Measurements from ENCODE around the gene ANKRD39.

ANKRD39 gene

DNA sequence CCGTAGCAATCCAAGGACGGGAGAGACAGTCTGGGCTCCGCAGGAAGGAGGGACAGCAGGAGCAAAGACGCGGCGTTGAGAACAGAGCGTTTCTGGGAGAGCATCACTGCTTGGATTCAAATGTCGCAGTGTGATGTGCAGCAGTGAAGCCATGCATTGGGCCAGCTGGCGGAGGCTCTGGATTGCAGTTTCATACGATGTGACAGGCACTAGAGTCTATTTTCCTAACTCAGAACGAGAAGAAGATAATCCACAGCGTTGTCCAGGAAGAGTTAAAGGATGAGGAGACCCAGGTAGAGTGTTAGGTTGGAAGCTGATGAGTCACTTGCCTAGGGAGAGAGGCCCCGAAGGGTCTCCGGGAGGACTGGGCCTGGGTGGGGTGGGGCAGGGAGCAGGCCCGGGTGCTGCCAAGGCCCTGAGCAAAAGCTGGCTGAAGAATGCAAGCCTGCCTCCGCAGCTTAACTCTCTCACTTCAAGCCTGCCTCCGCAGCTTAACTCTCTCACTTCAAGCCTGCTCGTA, 29.7 kb upstream of the ANKRD39 start:
- no peak for DNase-seq (ENCODE audit: low read depth)

DNA sequence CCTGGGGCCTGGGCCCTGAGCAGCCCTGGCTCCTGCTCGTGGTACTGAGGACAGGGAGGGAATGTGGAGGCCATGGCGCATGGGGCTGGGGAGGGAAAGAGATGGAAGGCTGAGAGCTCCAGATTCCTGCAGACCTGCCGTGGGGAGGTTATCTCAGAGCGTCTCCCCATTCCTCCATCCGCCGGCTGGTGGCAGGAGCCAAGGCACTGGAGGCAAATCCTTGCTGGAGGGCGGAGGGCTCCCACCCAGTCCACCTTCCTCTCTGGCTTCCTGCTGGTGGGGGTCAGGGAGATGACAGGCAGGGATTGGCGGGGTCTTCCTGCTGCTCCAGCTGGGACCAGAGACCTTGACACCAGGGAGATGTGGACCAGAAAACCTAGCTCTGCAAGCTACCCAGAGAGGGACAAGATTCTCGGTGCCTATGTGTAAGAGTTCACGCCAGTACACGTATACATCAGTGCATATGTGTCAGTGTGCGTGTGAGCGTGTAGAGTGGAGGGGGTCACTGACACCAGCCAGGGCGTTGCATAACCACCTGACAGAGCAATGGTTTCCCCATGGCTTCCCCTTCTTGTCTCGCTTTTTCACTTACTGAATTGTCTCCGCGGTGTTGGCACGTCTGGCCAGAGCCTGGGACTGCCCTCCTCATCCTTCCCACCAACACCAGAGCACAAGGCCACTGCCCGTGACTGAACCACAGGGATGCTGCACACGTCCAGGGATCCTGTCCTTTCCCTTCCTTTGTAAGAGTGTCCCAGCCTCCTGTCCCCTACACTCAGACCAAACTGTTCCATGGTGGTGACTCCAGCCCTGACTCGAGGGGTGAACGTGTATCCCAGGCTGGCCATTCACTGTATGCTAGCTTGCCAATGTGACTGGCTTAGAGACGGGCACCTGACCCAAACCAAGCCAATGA, 27.9 kb upstream of the ANKRD39 start:
- no peak for DNase-seq (ENCODE audit: low read depth)

DNA sequence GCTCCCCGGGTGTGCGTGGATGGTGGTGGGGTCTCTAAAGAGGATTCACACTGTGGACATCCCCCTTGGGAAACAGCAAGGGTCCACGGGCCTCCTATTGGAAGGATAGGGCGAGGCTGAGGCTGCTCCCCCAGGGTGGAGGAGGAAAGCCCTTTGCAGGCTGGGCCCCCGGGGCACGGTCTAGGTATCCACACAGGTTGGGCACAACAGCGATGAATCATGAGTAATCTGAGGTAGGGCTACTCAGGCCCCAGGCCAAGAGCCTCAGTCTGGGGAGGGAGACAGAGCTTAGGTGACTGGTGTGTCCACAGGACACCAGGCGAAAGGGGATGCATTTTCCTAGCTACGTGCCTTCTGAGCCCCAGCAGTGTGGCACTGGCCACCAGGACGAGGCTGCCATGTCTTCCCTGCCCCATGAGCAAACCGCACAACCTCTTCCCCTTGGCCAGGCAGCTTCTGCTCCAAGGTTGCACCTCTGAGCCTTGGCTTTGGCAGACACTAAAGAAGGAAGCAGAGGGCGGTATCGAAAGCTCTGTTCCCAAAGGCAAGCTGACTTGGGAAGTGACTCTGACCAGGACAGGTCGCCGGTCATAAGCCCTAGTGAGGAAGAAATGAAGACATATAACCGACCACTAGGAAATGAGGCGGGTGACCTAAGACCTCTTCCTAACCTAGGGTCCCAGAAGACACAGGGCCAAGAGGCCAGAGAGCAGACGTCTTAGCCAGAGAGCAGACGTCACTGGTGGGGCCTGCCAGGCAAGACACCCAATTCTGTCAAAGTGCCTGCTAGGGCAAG, 26.7 kb upstream of the ANKRD39 start:
- DNase-seq (ENCODE audit: low read depth) = no peak

DNA sequence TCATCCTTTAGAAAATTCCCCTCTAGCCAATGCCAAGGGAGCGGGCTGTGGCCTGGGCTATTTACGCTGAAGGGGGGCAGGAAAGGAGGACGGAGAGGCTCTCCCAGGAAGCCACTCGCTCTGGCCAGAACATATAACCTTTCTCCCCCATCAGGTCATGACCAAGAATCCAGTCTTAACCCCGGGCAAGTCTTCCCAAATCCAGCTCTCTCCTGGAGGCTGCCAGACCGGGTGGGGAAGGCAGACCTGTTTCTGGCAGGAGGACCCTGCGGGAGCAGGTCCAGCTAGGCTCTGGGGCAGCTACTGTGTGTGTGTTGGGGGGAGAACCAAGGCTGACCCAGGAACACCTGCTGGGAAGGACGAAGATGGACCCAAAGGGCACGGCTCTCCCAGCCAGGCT, 25.5 kb upstream of the ANKRD39 start:
- DNase-seq (ENCODE audit: low read depth) = no peak

DNA sequence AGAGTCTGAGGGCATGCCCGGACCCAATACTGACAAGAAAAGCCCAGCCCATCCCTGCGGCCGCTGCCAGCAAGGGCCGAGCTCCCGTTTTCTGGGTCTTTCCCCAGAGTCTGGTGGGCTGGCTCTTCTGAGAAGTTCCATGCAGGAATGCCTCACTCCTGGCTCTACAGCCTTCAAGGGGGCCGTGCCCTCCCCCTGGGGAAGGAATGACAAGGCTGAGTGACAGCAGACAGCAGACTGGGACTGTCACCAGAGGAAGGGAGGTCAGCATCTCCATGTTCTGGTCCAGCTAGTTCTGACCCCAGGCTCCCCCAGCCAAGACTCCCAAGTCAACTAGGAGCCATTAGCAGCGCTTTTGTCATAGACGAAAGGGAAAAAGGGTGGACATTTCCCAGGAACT, 25.1 kb upstream of the ANKRD39 start:
- DNase-seq (ENCODE audit: low read depth) = no peak

DNA sequence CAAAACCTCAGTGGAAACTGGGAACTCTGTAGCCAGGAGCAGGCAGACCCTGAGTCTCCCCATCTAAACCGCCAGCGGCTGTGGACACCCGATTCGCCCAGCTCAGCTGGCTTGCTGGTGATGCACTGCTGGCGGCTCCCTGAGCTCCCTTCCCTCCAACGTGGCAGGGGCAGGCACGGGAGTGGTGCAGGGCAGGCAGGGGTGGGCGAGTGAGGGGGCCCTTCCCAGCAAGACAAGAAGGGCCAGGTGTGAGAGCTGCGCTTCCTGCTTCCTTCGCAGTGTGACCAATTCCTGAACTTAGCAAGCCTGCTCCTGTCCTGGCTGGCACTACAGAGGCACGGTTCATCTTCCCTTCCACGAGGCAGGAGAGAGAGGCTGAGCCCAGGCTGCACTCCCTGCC, 24.4 kb upstream of the ANKRD39 start:
- DNase-seq (ENCODE audit: low read depth) = no peak

DNA sequence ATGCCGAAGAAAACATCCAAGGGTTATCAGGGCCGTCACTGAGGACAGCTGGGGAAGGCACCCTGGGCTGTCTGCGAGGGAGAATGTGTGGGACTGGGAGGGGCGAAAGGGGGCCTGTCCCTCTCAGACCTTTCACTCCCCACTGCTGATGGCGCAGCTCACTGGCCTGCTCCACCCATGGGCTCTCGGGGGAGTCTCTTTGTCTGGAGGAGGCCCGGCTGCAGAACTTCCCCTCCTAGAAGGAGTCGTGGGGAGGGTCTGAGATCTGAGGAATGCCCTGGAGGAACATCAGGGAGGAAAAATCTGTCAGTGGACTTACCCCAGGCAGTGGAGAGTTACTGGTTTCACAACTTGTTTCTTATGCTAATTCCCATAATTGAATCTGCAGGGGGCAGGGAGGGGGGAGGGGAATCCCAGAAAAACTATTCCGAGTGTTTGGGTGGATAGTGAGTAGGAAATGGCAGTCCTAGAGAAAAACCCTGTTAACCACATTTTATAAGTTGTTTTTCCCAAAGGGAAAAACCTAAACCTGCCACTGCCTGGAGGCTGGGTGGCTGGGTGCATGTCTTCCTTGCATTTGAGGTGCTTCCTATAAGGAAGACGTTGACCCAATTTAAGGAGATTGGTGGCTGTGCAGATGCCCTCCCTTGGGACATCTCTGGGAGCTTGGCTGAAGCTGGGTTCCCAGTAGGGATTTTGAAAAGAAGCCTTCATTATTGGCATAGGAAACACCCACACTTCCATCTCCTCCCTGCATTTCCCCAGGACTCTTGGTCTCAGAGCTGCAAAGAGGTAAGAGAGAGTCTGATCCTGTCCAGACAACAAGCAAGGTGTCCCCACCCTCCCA, 23.8 kb upstream of the ANKRD39 start:
- DNase-seq (ENCODE audit: low read depth) = no peak

DNA sequence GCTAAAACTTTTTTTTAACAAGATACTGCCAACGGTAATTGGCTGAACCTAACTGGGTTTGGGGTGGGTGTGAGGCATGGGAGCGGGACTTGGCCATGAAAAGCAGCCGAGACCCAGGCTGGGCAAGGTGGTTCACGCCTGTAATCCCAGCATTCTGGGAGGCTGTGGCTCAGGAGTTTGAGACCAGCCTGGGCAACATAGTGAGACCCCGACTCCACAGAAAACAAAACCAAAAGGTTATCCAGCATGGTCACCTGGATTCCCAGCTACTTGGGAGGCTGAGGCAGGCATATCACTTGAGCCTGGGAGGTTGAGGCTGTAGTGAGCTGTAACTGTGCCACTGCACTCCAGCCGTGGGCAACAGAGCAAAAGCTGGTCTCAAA, 23.1 kb upstream of the ANKRD39 start:
- DNase-seq (ENCODE audit: low read depth) = no peak

DNA sequence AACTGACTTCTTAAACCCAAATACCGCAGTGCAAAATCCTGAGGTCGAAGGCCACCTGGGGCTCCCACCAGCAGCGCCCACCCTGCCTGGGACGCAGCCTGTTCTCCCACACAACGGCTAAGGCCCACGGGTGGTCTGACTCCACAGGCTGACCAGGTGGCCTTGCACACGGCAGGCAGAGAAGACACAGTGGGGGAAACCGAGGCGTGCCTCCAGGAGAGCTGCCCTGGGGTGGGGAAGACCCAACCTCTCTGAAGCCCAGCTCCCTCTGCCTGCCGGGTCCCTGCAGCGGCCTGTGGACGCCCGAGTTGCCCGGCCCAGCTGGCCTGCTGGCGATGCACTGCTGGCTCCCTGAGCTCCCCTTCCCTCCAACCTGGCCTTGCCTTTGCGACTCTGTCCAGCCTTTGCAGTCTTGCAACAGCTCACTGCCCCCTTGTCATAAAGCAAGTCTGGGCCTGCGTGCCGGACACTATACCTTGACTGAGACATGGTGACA, 21.8 kb upstream of the ANKRD39 start:
- DNase-seq (ENCODE audit: low read depth) = no peak

DNA sequence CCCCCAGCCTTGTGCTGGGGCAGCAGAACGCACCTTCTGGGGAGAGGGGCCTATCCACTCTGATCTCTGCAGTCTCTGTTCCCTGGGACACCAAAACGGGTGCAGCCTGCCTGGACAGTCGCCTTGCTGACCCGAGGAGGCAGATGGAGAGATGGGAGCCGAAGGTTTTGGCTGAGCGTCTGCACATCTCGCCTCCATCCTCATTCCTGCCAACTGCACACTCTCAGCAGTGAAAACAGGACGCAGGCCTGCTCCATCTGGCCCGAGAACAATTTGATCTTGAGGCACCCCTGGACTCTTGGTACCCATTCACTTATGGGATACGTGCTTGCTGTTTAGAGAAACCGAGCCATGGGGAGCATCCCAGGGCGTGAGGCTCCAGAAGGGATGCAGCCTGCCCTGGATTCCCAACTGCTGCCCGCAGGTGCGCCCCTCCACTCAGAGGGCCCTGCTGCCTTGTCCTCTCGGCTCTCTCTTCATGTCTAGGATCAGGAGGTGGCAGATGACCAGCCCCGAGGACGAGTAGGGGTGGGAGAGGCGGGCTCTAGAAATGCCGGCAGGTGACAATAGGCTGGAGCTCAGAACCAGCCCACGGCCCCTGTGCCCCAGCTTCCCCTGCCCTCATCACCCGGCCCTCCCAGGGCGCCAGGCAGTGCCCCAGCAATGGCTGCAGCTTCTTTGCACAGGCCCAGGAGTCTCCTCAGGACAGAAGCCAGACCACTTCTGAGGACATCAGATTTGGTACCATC, 21.2 kb upstream of the ANKRD39 start:
- DNase-seq (ENCODE audit: low read depth) = no peak

DNA sequence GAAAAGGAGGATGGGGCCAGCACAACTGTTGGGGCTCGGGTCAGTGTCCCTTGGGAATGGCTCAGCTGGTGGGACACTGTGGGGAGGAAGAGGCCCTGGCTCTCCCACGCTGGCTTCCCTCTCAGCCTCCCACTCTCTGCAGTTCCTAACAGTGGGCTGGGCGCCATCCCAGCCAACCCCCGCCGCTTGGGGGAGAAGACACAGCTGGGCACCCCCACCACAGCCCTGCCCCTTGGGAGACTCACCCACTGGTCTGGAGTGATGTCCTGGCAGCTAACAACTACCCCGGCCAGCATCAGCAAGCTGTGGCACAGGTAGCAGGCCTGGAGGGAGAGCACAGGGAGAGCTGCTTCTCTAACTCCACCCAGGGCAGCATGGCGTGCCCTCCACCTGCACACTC, 20.4 kb upstream of the ANKRD39 start:
- DNase-seq (ENCODE audit: low read depth) = no peak

DNA sequence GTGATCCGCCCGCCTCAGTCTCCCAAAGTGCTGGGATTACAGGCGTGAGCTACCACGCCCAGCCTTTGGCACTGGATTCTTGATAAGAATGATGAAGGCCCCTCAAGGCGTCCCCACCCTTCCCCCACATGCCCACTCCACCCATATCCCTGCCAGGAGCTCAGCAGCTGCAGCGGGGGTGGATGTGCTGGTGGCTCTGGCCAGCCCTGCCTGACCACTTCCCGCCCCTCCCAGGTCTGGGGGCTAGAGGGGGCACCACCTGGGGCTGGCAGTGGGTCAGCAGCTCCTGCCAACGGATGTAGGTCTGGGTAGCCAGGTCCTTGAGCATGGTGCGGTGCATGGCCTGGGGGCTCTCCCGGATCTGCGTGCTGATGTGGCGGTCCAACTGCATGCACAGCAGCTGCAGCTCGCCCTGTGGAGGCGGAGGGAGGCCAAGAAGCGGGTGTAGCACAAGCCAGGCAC, 19.8 kb upstream of the ANKRD39 start:
- DNase-seq (ENCODE audit: low read depth) = no peak

DNA sequence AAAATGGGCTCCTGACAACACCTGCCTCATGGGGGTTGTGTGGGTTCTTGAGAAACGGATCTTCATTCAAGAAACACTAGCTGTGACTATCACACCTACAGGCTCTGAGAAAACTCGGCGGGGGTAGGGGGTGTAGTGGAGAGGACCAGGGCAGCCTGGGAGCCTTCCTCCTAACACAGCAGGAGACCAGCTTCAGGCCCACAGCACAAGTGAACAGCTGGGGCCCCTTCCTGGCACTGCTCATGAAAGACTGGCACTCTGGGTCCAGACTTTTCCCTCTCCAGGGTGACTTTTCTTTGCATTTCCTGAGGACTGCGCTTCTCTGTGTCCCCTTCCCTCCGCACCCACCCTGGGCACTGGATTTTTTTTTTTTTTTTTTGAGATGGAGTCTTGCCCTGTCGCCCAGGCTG, 19.2 kb upstream of the ANKRD39 start:
- no peak for DNase-seq (ENCODE audit: low read depth)

DNA sequence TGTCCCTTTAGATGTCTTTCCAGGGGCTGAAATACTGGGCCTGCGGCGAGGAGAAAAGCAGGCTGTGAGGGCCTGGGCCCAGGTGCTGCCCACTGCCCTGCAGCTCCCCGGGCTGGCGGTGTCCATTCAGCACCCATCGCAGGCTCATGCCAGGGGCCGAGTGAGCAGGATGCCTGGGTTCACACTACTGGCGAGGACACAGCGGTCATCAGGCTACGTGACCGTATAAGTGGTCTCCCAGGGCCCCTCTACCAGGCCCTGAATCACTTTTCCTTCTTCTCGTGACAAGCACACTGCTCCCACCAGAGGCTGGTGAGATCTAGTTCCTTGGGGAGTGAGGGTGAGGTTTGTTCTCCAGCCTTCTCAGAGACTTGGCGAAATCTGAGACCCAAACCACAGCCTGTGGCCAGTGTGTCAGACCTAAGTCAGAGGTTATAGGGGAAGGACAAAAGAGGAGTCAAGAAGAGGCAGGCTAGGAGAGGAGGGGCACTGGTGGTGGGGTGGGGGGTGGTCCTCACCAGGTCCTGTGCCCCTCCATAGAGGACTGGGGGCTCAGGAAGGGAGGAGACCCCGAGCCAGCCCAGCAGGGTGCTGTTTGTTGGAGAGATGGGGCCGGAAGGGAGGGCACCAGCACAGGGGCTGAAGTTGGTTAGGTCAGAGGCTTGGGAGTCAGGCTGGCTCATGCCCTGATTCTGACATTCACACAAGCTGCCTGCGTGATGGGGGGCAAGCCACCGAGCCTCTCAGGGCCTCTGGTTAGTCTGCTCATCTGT, 18.6 kb upstream of the ANKRD39 start:
- DNase-seq (ENCODE audit: low read depth) = no peak

DNA sequence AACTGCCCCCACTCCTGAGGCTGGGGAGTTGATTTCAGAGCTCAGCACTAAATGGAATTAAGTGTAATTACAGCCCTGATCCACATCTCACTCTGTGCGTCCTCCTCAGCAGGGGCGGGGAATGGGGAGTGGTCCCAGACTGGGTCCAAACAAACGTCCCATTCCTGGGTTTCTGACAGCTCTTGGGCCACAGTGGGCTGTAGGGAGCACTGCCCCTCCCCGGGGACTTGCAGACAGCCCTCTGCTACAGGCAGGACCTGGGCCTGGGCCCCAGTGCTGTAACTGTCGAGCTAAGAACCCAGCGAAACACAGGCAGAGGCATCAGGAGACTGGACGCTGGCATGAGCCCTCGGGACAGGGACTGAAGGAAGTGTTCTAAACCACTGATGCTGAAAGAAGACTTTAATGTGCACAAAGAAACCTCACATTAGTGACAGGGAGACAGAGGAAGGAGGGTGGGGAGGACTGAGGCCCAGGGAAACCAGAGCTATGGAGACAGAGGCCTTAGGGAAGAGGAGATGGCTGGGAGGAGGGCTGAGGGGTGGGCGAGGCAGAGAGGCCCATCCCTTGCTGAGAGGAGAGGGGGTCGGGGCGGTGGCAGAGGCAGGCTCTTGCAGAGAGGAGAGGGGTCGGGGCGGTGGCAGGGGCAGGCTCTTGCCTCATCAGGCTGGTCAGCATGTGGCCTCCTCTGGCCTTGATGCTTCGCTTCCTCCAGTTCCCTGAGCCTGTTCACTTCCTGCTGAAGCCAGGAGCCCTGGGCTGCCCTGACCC, 17.9 kb upstream of the ANKRD39 start:
- no peak for DNase-seq (ENCODE audit: low read depth)

DNA sequence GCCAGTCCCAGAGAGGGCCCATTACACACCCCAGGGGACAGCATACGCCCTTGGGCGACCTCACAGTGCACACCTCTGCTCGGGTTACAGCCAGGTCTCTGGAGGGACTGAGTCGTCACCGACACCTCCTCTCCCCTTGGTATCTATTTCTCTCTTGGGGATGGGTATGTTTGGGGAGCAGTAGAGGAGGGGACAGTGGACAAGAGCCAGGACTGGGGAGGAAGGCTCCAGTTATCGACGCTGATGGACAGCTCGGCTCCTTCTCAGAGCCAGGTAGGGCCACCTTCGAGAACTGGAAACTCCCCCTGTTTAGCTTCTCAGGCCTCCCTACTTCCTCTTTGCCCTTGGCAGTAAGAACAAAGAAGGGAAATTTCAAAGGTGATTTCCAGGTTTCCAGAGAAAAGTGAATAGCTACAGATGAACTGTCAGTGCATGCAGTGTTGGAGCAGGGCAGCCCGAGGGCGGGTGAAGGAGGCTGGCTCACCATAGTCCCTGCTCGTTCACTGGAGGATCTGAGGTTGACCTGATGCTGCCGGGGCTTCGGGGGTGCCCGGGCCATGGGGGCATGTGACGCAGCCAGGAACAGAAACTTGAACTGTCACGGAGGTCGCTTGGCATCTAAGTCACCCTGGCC, 16.5 kb upstream of the ANKRD39 start:
- DNase-seq (ENCODE audit: low read depth) = no peak

DNA sequence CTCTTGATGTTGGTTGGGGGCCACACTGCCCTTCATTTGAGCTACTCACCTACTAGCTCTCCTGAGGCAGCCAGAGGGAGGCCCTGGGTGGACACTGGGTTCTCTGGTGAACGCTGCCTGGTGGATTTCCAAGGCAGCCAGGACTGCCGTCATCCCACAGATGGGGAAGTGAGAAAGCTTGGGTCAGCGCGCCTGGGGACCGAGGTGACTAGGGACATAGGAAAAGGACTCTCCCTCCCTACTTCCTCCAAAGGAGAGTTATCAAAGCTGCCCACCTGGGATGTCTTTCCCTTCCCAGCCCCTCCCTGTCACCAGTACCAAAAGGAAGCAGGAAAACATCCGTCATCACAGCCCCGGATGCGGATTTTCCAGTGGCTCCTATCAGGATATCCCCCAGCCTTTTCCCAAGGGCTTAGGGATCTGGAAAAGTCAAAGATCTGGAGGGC, 15.9 kb upstream of the ANKRD39 start:
- no peak for DNase-seq (ENCODE audit: low read depth)

DNA sequence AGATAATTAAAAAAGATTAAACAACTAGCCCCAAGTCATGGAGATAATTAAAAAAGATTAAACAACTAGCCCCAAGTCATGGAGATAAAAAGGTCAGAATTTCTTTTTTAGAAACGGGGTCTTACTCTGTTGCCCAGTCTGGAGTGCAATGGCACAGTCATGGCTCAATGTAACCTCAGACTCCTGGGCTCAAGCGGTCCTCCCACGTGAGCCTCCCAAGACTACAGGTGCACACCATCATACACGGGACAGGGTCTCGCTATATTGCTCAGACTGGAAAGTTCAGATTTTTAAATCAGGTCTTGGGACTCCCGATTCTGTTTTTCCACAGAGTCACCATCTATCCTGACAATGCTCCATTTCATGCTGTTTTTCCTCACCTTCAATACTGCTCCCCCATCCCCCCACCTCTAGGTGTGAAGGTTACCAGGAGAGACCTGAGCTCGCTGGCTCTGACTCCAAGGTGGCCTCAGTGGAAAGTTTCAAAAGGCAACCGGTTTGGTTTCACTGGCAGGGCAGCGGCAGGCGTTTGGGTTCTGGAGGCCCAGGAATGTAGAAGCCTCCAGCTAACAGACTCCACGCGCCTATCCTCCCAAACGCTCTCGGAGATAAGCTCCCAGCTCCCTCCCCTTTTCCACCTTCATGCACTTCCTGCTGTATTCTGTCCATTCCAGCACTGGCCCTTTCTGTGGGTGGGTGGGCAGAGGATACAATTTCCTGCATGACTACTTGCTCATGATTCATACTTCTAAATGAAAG, 15.0 kb upstream of the ANKRD39 start:
- DNase-seq (ENCODE audit: low read depth) = no peak

Measured in stimulated activated CD8-positive, alpha-beta memory T cell treated with anti-CD3 and anti-CD28 coated beads, Interleukin-15, amount 100 ng/mL, for 24 hours (primary cell).